IMR-90 (cell line): ENCODE results near the gene MRPL21. TPM values are rescaled to one million over a fixed set of nuclear protein-coding genes. Genes with fewer than 3 reads are reported as not detected.
A peak's percentile ranks its signal among the peaks of the same experiment; 100 is the strongest.

Experiments used
- ATAC-seq: fragments of 200-7000 bp; cut with Tn5 transposase; 2 replicates; pipeline ENCODE4 v1.9.1; 2020; ENCODE audit warnings: low read depth, mild to moderate bottlenecking, moderate library complexity
- BruUV-seq: library from RNA; stranded (reverse); fragments of 400-500 nt; replicated peaks from 2 replicates; lab custom pipeline; 2021; lab: Mats Ljungman, UMichigan
- CTCF ChIA-PET: fragments of 300-600 bp; formaldehyde crosslinking; extraction: SDS; loops from one replicate; lab custom pipeline; 2021; ENCODE audit warnings: antibody characterized with exemption; lab: Yijun Ruan, JAX
- POLR2A ChIA-PET: fragments of 300-600 bp; sonication (Branson Sonifier 250); formaldehyde crosslinking; loops from one replicate; lab custom pipeline; 2022; ENCODE audit warnings: antibody characterized with exemption; ENCODE audit not compliant: unreplicated experiment; lab: Charles Lee
- DNase-seq: peaks from one replicate; pipeline ENCODE4 v3.0.0; 2013
- H2AFZ ChIP-seq: replicated peaks from 2 replicates; pipeline ENCODE3; 2013; ENCODE audit warnings: low read length, mild to moderate bottlenecking; ENCODE audit not compliant: poor library complexity
- H2AK5ac ChIP-seq: 2 replicates; pipeline ENCODE4 v1.6.1; 2013; ENCODE audit warnings: low read depth, low read length, inconsistent platforms
- H2AK9ac ChIP-seq: replicated peaks from 2 replicates; pipeline ENCODE3; 2013; ENCODE audit warnings: mild to moderate bottlenecking, low read depth, low read length, moderate library complexity; ENCODE audit not compliant: poor library complexity
- H2BK120ac ChIP-seq: 2 replicates; pipeline ENCODE4 v1.6.1; 2013; ENCODE audit warnings: low read depth, low read length, inconsistent platforms
- H2BK15ac ChIP-seq: 3 replicates; pipeline ENCODE4 v1.6.1; 2013; ENCODE audit warnings: low read depth, low read length, inconsistent platforms
- H2BK20ac ChIP-seq: 2 replicates; pipeline ENCODE4 v1.6.1; 2013; ENCODE audit warnings: low read depth, mild to moderate bottlenecking, inconsistent platforms, low read length, moderate library complexity
- H2BK5ac ChIP-seq: 2 replicates; pipeline ENCODE4 v1.6.1; 2013; ENCODE audit warnings: mild to moderate bottlenecking, low read depth, low read length, inconsistent platforms; ENCODE audit not compliant: poor library complexity, severe bottlenecking
- H3K14ac ChIP-seq: replicated peaks from 2 replicates; pipeline ENCODE4 v1.6.1; 2013; ENCODE audit warnings: low read depth, low read length, inconsistent platforms
- H3K18ac ChIP-seq: 2 replicates; pipeline ENCODE4 v1.6.1; 2013; ENCODE audit warnings: low read depth, low read length, control low read depth
- H3K23ac ChIP-seq: 2 replicates; pipeline ENCODE4 v1.6.1; 2013; ENCODE audit warnings: low read depth, low read length, inconsistent platforms
- H3K27ac ChIP-seq: 2 replicates; pipeline ENCODE4 v1.5.1; 2013; ENCODE audit warnings: mild to moderate bottlenecking, control low read depth, low read length; ENCODE audit not compliant: insufficient read depth
- H3K27me3 ChIP-seq: 2 replicates; pipeline ENCODE4 v1.6.1; 2013; ENCODE audit warnings: low read length; ENCODE audit not compliant: control insufficient read depth, insufficient read depth
- H3K36me3 ChIP-seq: 2 replicates; pipeline ENCODE4 v1.6.1; 2013; ENCODE audit warnings: low read length, mixed read lengths; ENCODE audit not compliant: control insufficient read depth, insufficient read depth
- H3K4ac ChIP-seq: 2 replicates; pipeline ENCODE4 v1.6.1; 2013; ENCODE audit warnings: low read depth, low read length, inconsistent platforms
- H3K4me1 ChIP-seq: 2 replicates; pipeline ENCODE4 v1.6.1; 2013; ENCODE audit warnings: low read length, mixed read lengths; ENCODE audit not compliant: control insufficient read depth, insufficient read depth
- H3K4me2 ChIP-seq: 2 replicates; pipeline ENCODE4 v1.6.1; 2013; ENCODE audit warnings: low read depth, mild to moderate bottlenecking, control low read depth, low read length, moderate library complexity
- H3K4me3 ChIP-seq: 2 replicates; pipeline ENCODE4 v1.5.1; 2013; ENCODE audit warnings: low read depth, mild to moderate bottlenecking, control low read depth, low read length, moderate library complexity; ENCODE audit not compliant: insufficient read depth
- H3K56ac ChIP-seq: 2 replicates; pipeline ENCODE4 v1.6.1; 2013; ENCODE audit warnings: low read length, inconsistent platforms; ENCODE audit not compliant: insufficient read depth; ENCODE audit errors: extremely low read depth
- H3K79me1 ChIP-seq, 2 experiments: 2 replicates each; pipeline ENCODE4 v1.6.1; 2013; ENCODE audit warnings: low read length in 2 of 2, inconsistent platforms in 1 of 2, low read depth in 1 of 2
- H3K9ac ChIP-seq: 2 replicates; pipeline ENCODE4 v1.6.1; 2013; ENCODE audit warnings: low read depth, low read length, control low read depth
- H3K9me1 ChIP-seq: 2 replicates; pipeline ENCODE4 v1.6.1; 2013; ENCODE audit warnings: low read length, inconsistent platforms; ENCODE audit not compliant: insufficient read depth
- H3K9me3 ChIP-seq: 2 replicates; pipeline ENCODE4 v1.6.1; 2013; ENCODE audit warnings: low read length; ENCODE audit not compliant: control insufficient read depth, insufficient read depth
- H4K20me1 ChIP-seq: 2 replicates; pipeline ENCODE4 v1.6.1; 2013; ENCODE audit warnings: low read length, inconsistent platforms; ENCODE audit not compliant: insufficient read depth
- H4K5ac ChIP-seq: 2 replicates; pipeline ENCODE4 v1.6.1; 2013; ENCODE audit warnings: mild to moderate bottlenecking, low read depth, low read length, control low read depth
- H4K8ac ChIP-seq, 2 experiments: 2 replicates each; pipeline ENCODE4 v1.6.1; 2013; ENCODE audit warnings: low read depth in 2 of 2, low read length in 2 of 2, control low read depth in 1 of 2, inconsistent platforms in 1 of 2
- H4K91ac ChIP-seq: 2 replicates; pipeline ENCODE4 v1.6.1; 2013; ENCODE audit warnings: low read depth, low read length, inconsistent platforms; ENCODE audit not compliant: insufficient read depth
- BHLHE40 ChIP-seq: fragments of 150-350 bp; IDR thresholded peaks from 2 replicates; pipeline ENCODE4 v1.6.1; 2016; ENCODE audit warnings: mild to moderate bottlenecking, low read depth, low read length
- CEBPB ChIP-seq: IDR thresholded peaks from 2 replicates; pipeline ENCODE4 v1.6.1; 2012; ENCODE audit warnings: low read depth, low read length, improper control_type of control experiment
- NFE2L2 ChIP-seq: fragments of 150-350 bp; IDR thresholded peaks from 2 replicates; pipeline ENCODE4 v1.6.1; 2016; ENCODE audit warnings: low read depth, mild to moderate bottlenecking, low read length
- RAD21 ChIP-seq: IDR thresholded peaks from 2 replicates; pipeline ENCODE4 v1.6.1; 2012; ENCODE audit warnings: low read length, improper control_type of control experiment
- USF2 ChIP-seq: fragments of 150-350 bp; IDR thresholded peaks from 2 replicates; pipeline ENCODE4 v1.6.1; 2017; ENCODE audit warnings: mild to moderate bottlenecking, antibody characterized with exemption, low read length, low read depth
- WGBS, 2 experiments: methylation state at CpG; one replicate each; pipeline versions ENCODE4 v1.1.5 to v1.1.7; 2013; ENCODE audit warnings: missing lambda C conversion rate in 2 of 2; ENCODE audit not compliant: insufficient read length in 1 of 2; ENCODE audit errors: extremely low coverage in 2 of 2; 5-methylcytosine and 5-hydroxymethylcytosine counted together
- dilution Hi-C: fragments of 300-500 bp; cut with HindIII; formaldehyde crosslinking; loops from one replicate; pipeline ENCODE4 v1.14.3; 2018; ENCODE audit warnings: low sequenced_read_pairs; ENCODE audit not compliant: unreplicated experiment
- in situ Hi-C: fragments of 300-500 bp; cut with MboI; formaldehyde crosslinking; loops from 3 replicates; pipeline ENCODE4 v1.14.3; 2019; ENCODE audit warnings: low sequenced_read_pairs, inconsistent platforms, mixed read lengths
- intact Hi-C: fragments of 100-400 bp; cut with micrococcal nuclease; formaldehyde crosslinking; loops from 2 replicates; pipeline ENCODE4 v1.10.0; 2022
- polyA plus RNA-seq, 3 experiments: library from polyadenylated mRNA; depleted of rRNA; stranded (reverse); fragments of >200 nt; gene quantifications; 2 replicates each; pipeline ENCODE4 v1.2.3, GENCODE V29; 2012; ENCODE audit warnings: low replicate concordance in 1 of 3
- total RNA-seq: library from RNA; depleted of rRNA; stranded (reverse); fragments of >200 nt; gene quantifications from 2 replicates; pipeline ENCODE4 v1.2.3, GENCODE V29; 2012

The MRPL21 gene
- total and polyA plus RNA-seq, 2 of the 4 experiments (the other 2 are of a cell fraction), result 19.2 to 26.3 TPM

GRCh38 chr11:68948496-68948895 is 44.9 kb upstream of the MRPL21 start:
- H2AK9ac ChIP-seq, result no peak overlapping the region
- no peaks in the 10 kb centered on the region; the same call in 1 of the 2 replicates for H3K9me1 ChIP-seq
- ChIA-PET CTCF (no interaction called here), POLR2A (no interaction called here)
- H3K4me2 ChIP-seq, result no peak overlapping the region
- no peak overlapping the region for H2AFZ ChIP-seq
- no peak overlapping the region for H2BK5ac ChIP-seq
- WGBS, 2 experiments, result 56% methylated on average over 1 of the region's 2 CpGs; no CpG with 5 or more reads in 1 of the 2 experiments
- no peak overlapping the region for H2AK5ac ChIP-seq
- H3K36me3 ChIP-seq, result no peaks in the 10 kb centered on the region
- H2BK120ac ChIP-seq, result no peak overlapping the region
- no peak overlapping the region for H3K56ac ChIP-seq
- no peak overlapping the region for H2BK15ac ChIP-seq
- peaks cover 10% of the 10 kb centered on the region for H3K4me1 ChIP-seq
- no peaks in the 10 kb centered on the region for H3K79me1 ChIP-seq
- TF ChIP-seq NFE2L2 (no peak), BHLHE40 (no peak), USF2 (no peak), CEBPB (peak; percentile 85), RAD21 (no peak)
- no TSS peak for BruUV-seq
- peak; percentile 50 for DNase-seq
- H4K20me1 ChIP-seq, result no peaks in the 10 kb centered on the region
- H3K4ac ChIP-seq, result no peak overlapping the region
- no peak overlapping the region for H3K9ac ChIP-seq
- no peaks in the 10 kb centered on the region; the same call in 1 of the 2 replicates for H3K27me3 ChIP-seq
- no peak overlapping the region for H2BK20ac ChIP-seq
- dilution Hi-C loops (no loop called here), intact Hi-C loops (no loop called here), in situ Hi-C loops (loop anchor here (25.0 kb wide), 1 partner anchor 714 kb away; no protein-coding TSS in a partner anchor)
- ATAC-seq, result no peak; the same call in 1 of the 2 replicates
- H3K18ac ChIP-seq, result no peak overlapping the region
- H3K4me3 ChIP-seq, result no peak overlapping the region
- no peak overlapping the region for H4K8ac ChIP-seq
- no peak overlapping the region for H4K91ac ChIP-seq
- no peak overlapping the region for H3K14ac ChIP-seq
- H3K27ac ChIP-seq, result no peak overlapping the region
- no peak overlapping the region for H3K23ac ChIP-seq
- H4K5ac ChIP-seq, result no peak overlapping the region
- H3K9me3 ChIP-seq, result no peaks in the 10 kb centered on the region
